Brain microvascular endothelial cell (primary cell): Measurements from ENCODE around the gene DAGLA.
A peak's percentile ranks its signal among the peaks of the same experiment; 100 is the strongest.
"Not testable (repeated sequence)": the region's sequence is repeated elsewhere in the genome, so short reads cannot be mapped to it uniquely, and the experiment has no call there.

ENCODE experiments used
- DNase-seq: peaks from one replicate; pipeline ENCODE4 v3.0.0-alpha.2; 2020
- H3K27ac ChIP-seq: fragments of 250-450 bp; sonication (Bioruptor Pico); 2 replicates; pipeline ENCODE4 v1.5.1; 2020; ENCODE audit warnings: mild to moderate bottlenecking, moderate library complexity
- H3K27me3 ChIP-seq: fragments of 250-450 bp; sonication (Bioruptor Pico); replicated peaks from 2 replicates; pipeline ENCODE4 v1.5.1; 2020; ENCODE audit warnings: mild to moderate bottlenecking
- H3K36me3 ChIP-seq: fragments of 250-450 bp; sonication (Bioruptor Pico); replicated peaks from 2 replicates; pipeline ENCODE4 v1.5.1; 2020; ENCODE audit warnings: mild to moderate bottlenecking
- H3K4me3 ChIP-seq: 2 replicates; pipeline ENCODE4 v1.5.1; 2011; ENCODE audit warnings: low read depth, mild to moderate bottlenecking, control low read depth, low read length, moderate library complexity
- CTCF ChIP-seq: IDR thresholded peaks from 2 replicates; pipeline ENCODE4 v1.5.1; 2011; ENCODE audit warnings: low read depth, mild to moderate bottlenecking, moderate library complexity, low read length, control low read depth, inconsistent platforms; ENCODE audit errors: missing control alignments
- in situ Hi-C: cut with HindIII; loops from 2 replicates; pipeline ENCODE4 v1.10.0; 2017; ENCODE audit warnings: low sequenced_read_pairs, low pct_ligation_motif_present

The DAGLA gene

GRCh38 chr11:61659413-61660196 is 20.6 kb upstream of the DAGLA start:
- in situ Hi-C loops = no loop called here
- H3K27me3 ChIP-seq = peaks cover 6% of the 10 kb centered on the region
- H3K27ac ChIP-seq = no peak overlapping the region
- DNase-seq = no peak
- no peak for TF ChIP-seq CTCF
- no peak overlapping the region for H3K4me3 ChIP-seq
- no peaks in the 10 kb centered on the region for H3K36me3 ChIP-seq

GRCh38 chr11:61660997-61661396 is 19.2 kb upstream of the DAGLA start:
- H3K4me3 ChIP-seq, H3K27ac ChIP-seq, H3K27me3 ChIP-seq, DNase-seq, H3K36me3 ChIP-seq, in situ Hi-C loops: not testable (repeated sequence)
- TF ChIP-seq CTCF = peak; percentile 24

GRCh38 chr11:61666684-61667297 is 13.4 kb upstream of the DAGLA start:
- H3K27me3 ChIP-seq = no peaks in the 10 kb centered on the region
- H3K4me3 ChIP-seq = no peak overlapping the region
- in situ Hi-C loops = no loop called here
- no peaks in the 10 kb centered on the region for H3K36me3 ChIP-seq
- no peak for DNase-seq
- no peak overlapping the region for H3K27ac ChIP-seq
- TF ChIP-seq CTCF = no peak

- TF ChIP-seq CTCF = no peak
- DNase-seq = no peak
- Histone ChIP-seq H3K27me3 (no peaks in the 10 kb centered on the region), H3K4me3 (no peak overlapping the region), H3K36me3 (no peaks in the 10 kb centered on the region), H3K27ac (no peak overlapping the region)
- in situ Hi-C loops = no loop called here
These were observed 12.4 kb upstream of the DAGLA start for GRCh38 chr11:61667684-61668305.

GRCh38 chr11:61669417-61669816 is 10.8 kb upstream of the DAGLA start:
- Histone ChIP-seq H3K27me3 (no peaks in the 10 kb centered on the region), H3K36me3 (no peaks in the 10 kb centered on the region), H3K4me3 (no peak overlapping the region), H3K27ac (no peak overlapping the region)
- no peak for DNase-seq
- in situ Hi-C loops = no loop called here
- TF ChIP-seq CTCF = no peak
